Islet precursor cell (in vitro differentiated cells): ENCODE data around the gene KRT84.
A peak's percentile ranks its signal among the peaks of the same experiment; 100 is the strongest.

Source experiments
- DNase-seq: peaks from one replicate; pipeline ENCODE4 v3.0.0-alpha.2; 2018

The KRT84 gene

GRCh38 chr12:52385226-52385702 is at the start of gene KRT84:
TSS of gene KRT84 (minus strand) at chr12:52385652. CDS start at chr12:52385585, 67 bp downstream.
- DNase-seq: no peak

GRCh38 chr12:52434760-52435530 is 49.5 kb upstream of the KRT84 start:
- no peak for DNase-seq

GRCh38 chr12:52434081-52434733 is 48.8 kb upstream of the KRT84 start, which contains the start of gene KRT75:
TSS of gene KRT75 (minus strand) at chr12:52434371. CDS start at chr12:52434304, 67 bp downstream.
- peak; percentile 51 for DNase-seq

GRCh38 chr12:52433501-52434080 is 48.1 kb upstream of the KRT84 start:
- peak; percentile 42 for DNase-seq

GRCh38 chr12:52432559-52433207 is 47.2 kb upstream of the KRT84 start:
- DNase-seq: peak; percentile 46

- DNase-seq: no peak
These were observed 42.7 kb upstream of the KRT84 start for GRCh38 chr12:52428121-52428520.

- no peak for DNase-seq
These were observed 41.6 kb upstream of the KRT84 start for GRCh38 chr12:52427083-52427482.

- DNase-seq: no peak
These were observed 40.6 kb upstream of the KRT84 start for GRCh38 chr12:52426034-52426433.

- no peak for DNase-seq
These were observed 40.0 kb upstream of the KRT84 start for GRCh38 chr12:52425466-52425865.

GRCh38 chr12:52423661-52424500 is 38.4 kb upstream of the KRT84 start:
- peak; percentile 90 for DNase-seq

GRCh38 chr12:52423035-52423434 is 37.6 kb upstream of the KRT84 start:
- no peak for DNase-seq

- no peak for DNase-seq
These were observed 34.2 kb upstream of the KRT84 start for GRCh38 chr12:52419656-52420055.

- peak; percentile 70 for DNase-seq
These were observed 33.2 kb upstream of the KRT84 start for GRCh38 chr12:52418576-52419110.

- DNase-seq: no peak
These were observed 32.3 kb upstream of the KRT84 start for GRCh38 chr12:52417740-52418139.

GRCh38 chr12:52416795-52417194 is 31.3 kb upstream of the KRT84 start:
- DNase-seq: no peak

- no peak for DNase-seq
These were observed 30.7 kb upstream of the KRT84 start for GRCh38 chr12:52415870-52416750.

GRCh38 chr12:52414936-52415335 is 29.5 kb upstream of the KRT84 start:
- no peak for DNase-seq

GRCh38 chr12:52413782-52414345 is 28.4 kb upstream of the KRT84 start:
- DNase-seq: no peak

GRCh38 chr12:52413202-52413601 is 27.8 kb upstream of the KRT84 start:
- DNase-seq: no peak

- no peak for DNase-seq
These were observed 26.4 kb upstream of the KRT84 start for GRCh38 chr12:52411815-52412214.
